IPS DF 6.9 (cell line): ENCODE results near the gene VEGFB.

Experiments used
- DNase-seq: peaks from one replicate; pipeline ENCODE4 v3.0.0-alpha.2; 2013; ENCODE audit warnings: low read depth, low spot score
- H3K27ac ChIP-seq: one replicate; pipeline ENCODE4 v1.5.1; 2013; ENCODE audit warnings: low read length, control low read depth
- H3K27me3 ChIP-seq: 2 replicates; pipeline ENCODE4 v1.6.1; 2013; ENCODE audit warnings: mild to moderate bottlenecking, low read length; ENCODE audit not compliant: control insufficient read depth, insufficient read depth
- H3K36me3 ChIP-seq: 2 replicates; pipeline ENCODE4 v1.6.1; 2013; ENCODE audit warnings: low read length; ENCODE audit not compliant: control insufficient read depth, insufficient read depth
- H3K4me1 ChIP-seq: 2 replicates; pipeline ENCODE4 v1.6.1; 2013; ENCODE audit warnings: low read length; ENCODE audit not compliant: control insufficient read depth, insufficient read depth
- H3K4me3 ChIP-seq: 2 replicates; pipeline ENCODE4 v1.5.1; 2013; ENCODE audit warnings: mild to moderate bottlenecking, low read length
- H3K9me3 ChIP-seq: 2 replicates; pipeline ENCODE4 v1.6.1; 2013; ENCODE audit warnings: low read length, inconsistent platforms; ENCODE audit not compliant: control insufficient read depth, insufficient read depth
- WGBS: extraction: QIAGEN DNeasy Blood & Tissue Kit; methylation state at CpG from one replicate; pipeline ENCODE4 v1.1.7; 2013; ENCODE audit warnings: mixed read lengths, missing lambda C conversion rate; ENCODE audit not compliant: insufficient read length, insufficient coverage; 5-methylcytosine and 5-hydroxymethylcytosine counted together

Gene VEGFB

GRCh38 chr11:64211181-64211872 lies 23.1 kb upstream of the VEGFB start:
- peaks cover 2% of the 10 kb centered on the region; the same call in 1 of the 2 replicates for H3K4me1 ChIP-seq
- H3K4me3 ChIP-seq, result no peak overlapping the region
- peaks cover 9% of the 10 kb centered on the region for H3K36me3 ChIP-seq
- H3K27ac ChIP-seq, result no peak overlapping the region
- H3K27me3 ChIP-seq, result no peaks in the 10 kb centered on the region
- no peak for DNase-seq
- WGBS, result no CpG with 5 or more reads among the region's 30 CpGs
- no peaks in the 10 kb centered on the region for H3K9me3 ChIP-seq

DNA sequence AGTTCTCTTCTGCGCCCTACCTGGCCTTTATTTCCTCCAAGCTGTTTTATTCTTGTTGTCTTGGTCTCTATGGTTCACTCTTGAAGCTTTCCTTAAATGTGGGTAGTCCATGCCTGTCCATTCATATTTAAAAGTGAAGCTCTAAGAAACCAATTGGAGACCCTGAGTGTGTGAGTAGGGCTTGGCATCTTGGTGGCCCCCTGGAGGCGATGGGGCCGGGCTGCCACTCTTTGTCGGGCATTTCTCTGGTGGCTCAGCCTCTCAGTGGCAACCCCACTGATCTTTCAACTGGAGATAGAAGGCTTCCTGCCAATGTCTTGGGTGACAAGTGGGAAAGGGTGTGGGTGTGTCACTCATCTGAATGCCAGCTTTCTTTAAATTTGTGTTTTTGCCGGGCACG lies 17.5 kb upstream of the VEGFB start:
- H3K4me3 ChIP-seq, result no peak overlapping the region
- no peak overlapping the region for H3K27ac ChIP-seq
- H3K4me1 ChIP-seq, result no peaks in the 10 kb centered on the region; the same call in 1 of the 2 replicates
- H3K27me3 ChIP-seq, result no peaks in the 10 kb centered on the region
- no peak for DNase-seq
- peaks cover 16% of the 10 kb centered on the region; the same call in 1 of the 2 replicates for H3K36me3 ChIP-seq
- no peaks in the 10 kb centered on the region for H3K9me3 ChIP-seq
- WGBS, result no CpG with 5 or more reads among the region's 6 CpGs

DNA sequence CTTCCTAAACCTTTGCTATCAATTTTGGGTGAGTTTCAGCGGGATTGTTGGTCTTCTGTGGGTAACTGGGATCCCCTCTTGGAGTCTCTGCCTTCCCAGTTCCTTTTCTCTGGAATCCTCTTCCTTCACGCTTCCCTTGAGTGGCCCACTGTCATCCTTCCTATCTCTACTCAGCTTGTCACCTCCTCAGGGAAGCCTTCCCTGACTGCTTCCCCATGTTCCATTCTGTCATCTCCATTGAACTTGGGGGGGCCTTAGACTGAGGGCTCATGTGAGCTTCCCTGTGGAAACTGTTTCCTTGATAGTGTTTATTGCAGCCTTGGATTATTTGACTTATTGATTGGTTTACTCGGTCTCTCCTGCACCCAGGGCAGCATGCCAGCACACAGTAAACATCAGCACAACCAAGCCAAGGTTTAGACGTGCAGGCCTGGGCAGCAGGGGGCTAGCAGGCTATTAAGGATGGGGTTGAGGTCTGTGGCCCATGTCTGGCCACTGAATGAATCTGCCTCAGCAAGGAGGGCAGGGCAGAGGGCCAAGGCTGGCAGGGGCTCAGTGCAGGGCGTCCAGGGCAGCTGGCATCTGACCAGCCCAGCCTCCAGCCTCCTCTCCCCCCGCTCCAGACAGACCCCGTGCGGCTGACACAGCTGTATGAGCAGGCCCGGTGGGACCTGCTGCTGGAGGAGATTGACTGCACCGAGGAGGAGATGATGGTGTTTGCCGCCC lies 15.6 kb upstream of the VEGFB start:
- no CpG with 5 or more reads among the region's 11 CpGs for WGBS
- no peaks in the 10 kb centered on the region for H3K27me3 ChIP-seq
- H3K36me3 ChIP-seq, result peaks cover 16% of the 10 kb centered on the region; the same call in 1 of the 2 replicates
- H3K4me1 ChIP-seq, result no peaks in the 10 kb centered on the region; the same call in 1 of the 2 replicates
- DNase-seq, result no peak
- H3K4me3 ChIP-seq, result no peak overlapping the region
- H3K9me3 ChIP-seq, result no peaks in the 10 kb centered on the region
- H3K27ac ChIP-seq, result no peak overlapping the region

DNA sequence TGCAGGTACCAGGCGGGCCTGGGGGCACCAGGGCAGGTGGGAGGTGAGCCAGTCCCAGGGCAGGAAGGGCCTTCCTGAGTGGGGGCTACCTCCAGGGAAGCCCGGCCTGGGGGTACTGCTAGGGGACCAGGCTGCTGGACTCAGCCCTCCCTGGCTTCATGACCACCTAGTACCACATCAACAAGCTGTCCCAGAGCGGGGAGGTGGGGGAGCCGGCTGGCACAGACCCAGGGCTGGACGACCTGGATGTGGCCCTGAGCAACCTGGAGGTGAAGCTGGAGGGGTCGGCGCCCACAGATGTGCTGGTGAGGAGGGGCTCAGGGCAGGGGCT lies 15.1 kb upstream of the VEGFB start:
- peaks cover 16% of the 10 kb centered on the region; the same call in 1 of the 2 replicates for H3K36me3 ChIP-seq
- no peaks in the 10 kb centered on the region for H3K27me3 ChIP-seq
- H3K9me3 ChIP-seq, result no peaks in the 10 kb centered on the region
- H3K4me3 ChIP-seq, result no peak overlapping the region
- WGBS, result no CpG with 5 or more reads among the region's 7 CpGs
- H3K27ac ChIP-seq, result no peak overlapping the region
- no peaks in the 10 kb centered on the region; the same call in 1 of the 2 replicates for H3K4me1 ChIP-seq
- DNase-seq, result no peak

DNA sequence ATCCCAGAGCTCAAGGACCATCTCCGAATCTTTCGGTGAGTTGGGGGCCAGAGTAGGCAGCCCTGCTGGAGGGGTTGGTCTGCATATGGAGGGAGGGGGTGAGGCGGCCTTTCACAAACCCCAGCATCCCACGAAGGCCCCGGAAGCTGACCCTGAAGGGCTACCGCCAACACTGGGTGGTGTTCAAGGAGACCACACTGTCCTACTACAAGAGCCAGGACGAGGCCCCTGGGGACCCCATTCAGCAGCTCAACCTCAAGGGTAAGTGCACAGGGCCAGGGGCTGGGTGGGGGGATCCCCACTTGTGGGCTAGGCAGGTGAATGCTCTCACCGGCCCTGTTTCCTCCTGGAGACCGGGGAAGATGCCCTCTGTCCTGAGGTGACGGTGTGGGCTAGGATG lies 14.6 kb upstream of the VEGFB start:
- H3K4me1 ChIP-seq, result no peaks in the 10 kb centered on the region; the same call in 1 of the 2 replicates
- WGBS, result no CpG with 5 or more reads among the region's 10 CpGs
- H3K9me3 ChIP-seq, result no peaks in the 10 kb centered on the region
- DNase-seq, result no peak
- peaks cover 16% of the 10 kb centered on the region; the same call in 1 of the 2 replicates for H3K36me3 ChIP-seq
- H3K27me3 ChIP-seq, result no peaks in the 10 kb centered on the region
- H3K4me3 ChIP-seq, result no peak overlapping the region
- H3K27ac ChIP-seq, result no peak overlapping the region

GRCh38 chr11:64220271-64220670 lies 14.1 kb upstream of the VEGFB start:
- no peak overlapping the region for H3K27ac ChIP-seq
- DNase-seq, result no peak
- H3K27me3 ChIP-seq, result no peaks in the 10 kb centered on the region
- WGBS, result no CpG with 5 or more reads among the region's 17 CpGs
- peaks cover 2% of the 10 kb centered on the region; the same call in 1 of the 2 replicates for H3K4me1 ChIP-seq
- no peak overlapping the region for H3K4me3 ChIP-seq
- peaks cover 16% of the 10 kb centered on the region; the same call in 1 of the 2 replicates for H3K36me3 ChIP-seq
- H3K9me3 ChIP-seq, result no peaks in the 10 kb centered on the region

- no peak for DNase-seq
- Histone ChIP-seq H3K4me1 (peaks cover 2% of the 10 kb centered on the region; the same call in 1 of the 2 replicates), H3K9me3 (no peaks in the 10 kb centered on the region), H3K27me3 (no peaks in the 10 kb centered on the region), H3K36me3 (peaks cover 16% of the 10 kb centered on the region; the same call in 1 of the 2 replicates), H3K27ac (no peak overlapping the region), H3K4me3 (no peak overlapping the region)
- WGBS, result no CpG with 5 or more reads among the region's 14 CpGs
Measured at GRCh38 chr11:64220798-64221197, 13.6 kb upstream of the VEGFB start.

- no CpG with 5 or more reads among the region's 9 CpGs for WGBS
- H3K27me3 ChIP-seq, result no peaks in the 10 kb centered on the region
- no peak overlapping the region for H3K4me3 ChIP-seq
- peaks cover 16% of the 10 kb centered on the region; the same call in 1 of the 2 replicates for H3K36me3 ChIP-seq
- no peaks in the 10 kb centered on the region for H3K9me3 ChIP-seq
- H3K4me1 ChIP-seq, result peaks cover 4% of the 10 kb centered on the region
- no peak for DNase-seq
- H3K27ac ChIP-seq, result no peak overlapping the region
Measured at GRCh38 chr11:64222651-64223000, 11.8 kb upstream of the VEGFB start.

DNA sequence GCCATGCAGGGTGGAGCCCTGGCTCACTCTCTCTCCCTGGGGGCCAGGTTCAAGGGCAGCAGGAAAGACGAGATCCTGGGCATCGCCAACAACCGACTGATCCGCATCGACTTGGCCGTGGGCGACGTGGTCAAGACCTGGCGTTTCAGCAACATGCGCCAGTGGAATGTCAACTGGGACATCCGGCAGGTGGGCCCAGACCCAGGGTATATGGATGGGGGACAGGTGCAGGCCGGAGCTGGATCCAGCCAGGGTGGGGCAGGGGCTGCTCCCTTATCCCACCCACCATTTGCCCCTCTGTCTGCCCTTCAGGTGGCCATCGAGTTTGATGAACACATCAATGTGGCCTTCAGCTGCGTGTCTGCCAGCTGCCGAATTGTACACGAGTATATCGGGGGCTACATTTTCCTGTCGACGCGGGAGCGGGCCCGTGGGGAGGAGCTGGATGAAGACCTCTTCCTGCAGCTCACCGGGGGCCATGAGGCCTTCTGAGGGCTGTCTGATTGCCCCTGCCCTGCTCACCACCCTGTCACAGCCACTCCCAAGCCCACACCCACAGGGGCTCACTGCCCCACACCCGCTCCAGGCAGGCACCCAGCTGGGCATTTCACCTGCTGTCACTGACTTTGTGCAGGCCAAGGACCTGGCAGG lies 11.3 kb upstream of the VEGFB start:
- H3K27me3 ChIP-seq, result no peaks in the 10 kb centered on the region
- no peak overlapping the region for H3K27ac ChIP-seq
- no CpG with 5 or more reads among the region's 24 CpGs for whole genome bisulfite sequencing
- H3K9me3 ChIP-seq, result no peaks in the 10 kb centered on the region
- H3K4me1 ChIP-seq, result peaks cover 4% of the 10 kb centered on the region
- no peak for DNase-seq
- H3K36me3 ChIP-seq, result peaks cover 16% of the 10 kb centered on the region; the same call in 1 of the 2 replicates
- H3K4me3 ChIP-seq, result no peak overlapping the region

DNA sequence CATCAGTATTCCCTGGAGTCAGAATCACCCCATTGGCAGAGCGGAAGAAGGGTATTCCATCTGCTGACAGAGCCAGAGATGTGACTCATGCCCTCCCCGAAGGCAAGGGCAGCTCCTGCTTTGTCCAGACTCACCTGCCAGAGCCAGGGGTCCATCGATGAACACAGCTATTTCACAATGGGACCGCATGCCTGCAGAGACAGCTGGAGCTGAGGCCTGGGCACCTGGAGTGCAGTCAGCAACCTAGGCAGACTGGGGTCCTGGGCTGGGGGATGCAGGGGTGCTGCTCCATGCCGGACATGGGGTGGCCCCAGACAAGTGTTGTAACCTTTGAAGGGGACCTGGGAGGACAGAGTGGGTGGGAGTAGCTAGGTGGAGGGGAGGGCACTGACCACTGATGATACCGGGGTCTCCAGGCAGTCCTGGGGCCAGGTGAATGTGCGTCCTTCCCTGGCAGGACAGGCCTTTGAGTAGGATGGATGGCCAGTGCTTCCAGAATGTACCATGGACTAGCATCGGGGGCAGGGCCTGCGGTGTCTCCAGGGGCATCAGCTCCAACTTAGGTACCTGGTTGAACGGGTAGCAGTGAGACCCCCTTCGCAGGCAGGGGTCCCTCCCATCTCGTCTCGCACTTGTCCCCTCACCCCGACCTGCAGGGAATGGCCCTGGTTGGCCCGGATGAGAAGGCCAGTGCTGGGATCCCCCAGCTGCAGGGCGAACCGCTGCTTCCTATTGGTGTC lies 10.1 kb upstream of the VEGFB start:
- no peak overlapping the region for H3K4me3 ChIP-seq
- no peak overlapping the region for H3K27ac ChIP-seq
- H3K9me3 ChIP-seq, result no peaks in the 10 kb centered on the region
- no peak for DNase-seq
- H3K36me3 ChIP-seq, result peaks cover 10% of the 10 kb centered on the region; the same call in 1 of the 2 replicates
- peaks cover 4% of the 10 kb centered on the region for H3K4me1 ChIP-seq
- no peaks in the 10 kb centered on the region for H3K27me3 ChIP-seq
- WGBS, result no CpG with 5 or more reads among the region's 17 CpGs
